GM12864 (cell line): ENCODE results near the gene SESTD1.
"Not testable (repeated sequence)": the region's sequence is repeated elsewhere in the genome, so short reads cannot be mapped to it uniquely, and the experiment has no call there.

Experiments
- DNase-seq: peaks from one replicate; pipeline ENCODE4 v3.0.0-alpha.2; 2011; ENCODE audit warnings: low read depth
- H3K4me3 ChIP-seq: 2 replicates; pipeline ENCODE4 v1.5.1; 2011; ENCODE audit warnings: mild to moderate bottlenecking, low read depth, low read length, control low read depth
- CTCF ChIP-seq: IDR thresholded peaks from 2 replicates; pipeline ENCODE4 v1.5.1; 2011; ENCODE audit warnings: low read depth, mild to moderate bottlenecking, moderate library complexity, low read length, control low read depth, inconsistent platforms; ENCODE audit errors: missing control alignments

SESTD1 gene

GRCh38 chr2:179096090-179096489 is 168.5 kb downstream of the SESTD1 start:
- no peak for TF ChIP-seq CTCF

GRCh38 chr2:179092912-179093311 is 171.7 kb downstream of the SESTD1 start:
- not testable (repeated sequence) for H3K4me3 ChIP-seq, DNase-seq

More at GRCh38 chr2:179096090-179096489, 168.5 kb downstream of the SESTD1 start:
- peak; percentile 52 for DNase-seq
- H3K4me3 ChIP-seq, result no peak overlapping the region

- H3K4me3 ChIP-seq, result no peak overlapping the region
- no peak for DNase-seq
- TF ChIP-seq CTCF, result no peak
These were observed 181.9 kb downstream of the SESTD1 start for GRCh38 chr2:179082697-179083096.

GRCh38 chr2:179081954-179082353 is 182.7 kb downstream of the SESTD1 start:
- DNase-seq, result no peak
- no peak for TF ChIP-seq CTCF

GRCh38 chr2:179072527-179072926 is 192.1 kb downstream of the SESTD1 start:
- no peak for DNase-seq

More at GRCh38 chr2:179081954-179082353, 182.7 kb downstream of the SESTD1 start:
- H3K4me3 ChIP-seq, result no peak overlapping the region

GRCh38 chr2:179071810-179072355 is 192.7 kb downstream of the SESTD1 start:
- no peak for TF ChIP-seq CTCF
- H3K4me3 ChIP-seq, result no peak overlapping the region
- DNase-seq, result no peak

More at GRCh38 chr2:179072527-179072926, 192.1 kb downstream of the SESTD1 start:
- no peak for TF ChIP-seq CTCF
- no peak overlapping the region for H3K4me3 ChIP-seq

- no peak for TF ChIP-seq CTCF
- DNase-seq, result no peak
- no peak overlapping the region for H3K4me3 ChIP-seq
These were observed 193.7 kb downstream of the SESTD1 start for GRCh38 chr2:179070895-179071294.
